CD14-positive monocyte (primary cell): ENCODE results near the gene SCFD1. TPM values are rescaled to one million over a fixed set of nuclear protein-coding genes. Genes with fewer than 3 reads are reported as not detected.

ENCODE experiments used
- DNase-seq, 3 donors: peaks; one replicate each; pipeline ENCODE4 v3.0.0-alpha.2; 2011 to 2022
- H2AFZ ChIP-seq: 2 replicates; pipeline ENCODE4 v1.6.0; 2012; ENCODE audit warnings: mild to moderate bottlenecking, low read depth, low read length, inconsistent platforms; ENCODE audit not compliant: insufficient read depth, poor library complexity, severe bottlenecking
- H3K27ac ChIP-seq, 2 donors: 1 replicate in 1 of 2; 2 replicates in 1 of 2; pipeline ENCODE4 v1.5.1; 2012 to 2013; ENCODE audit warnings: low read length in 2 of 2, control low read depth in 1 of 2, inconsistent platforms in 1 of 2, low read depth in 1 of 2, mild to moderate bottlenecking in 1 of 2
- H3K27me3 ChIP-seq, 2 donors: one replicate each; pipeline versions ENCODE4 v1.6.0 to v1.6.1; 2011 to 2013; ENCODE audit warnings: low read length in 2 of 2; ENCODE audit not compliant: control insufficient read depth in 2 of 2, insufficient read depth in 2 of 2
- H3K36me3 ChIP-seq, 2 donors: replicated peaks in 1 of 2; 1 replicate in 1 of 2; 2 replicates in 1 of 2; pipeline versions ENCODE4 v1.5.1 to v1.6.1; 2012 to 2013; ENCODE audit warnings: low read length in 2 of 2, control low read depth in 1 of 2, inconsistent platforms in 1 of 2, mild to moderate bottlenecking in 1 of 2; ENCODE audit not compliant: insufficient read depth in 2 of 2, control insufficient read depth in 1 of 2
- H3K4me1 ChIP-seq, 2 donors: 1 replicate in 1 of 2; 2 replicates in 1 of 2; pipeline versions ENCODE4 v1.5.1 to v1.6.1; 2012 to 2013; ENCODE audit warnings: low read length in 2 of 2, control low read depth in 1 of 2, inconsistent platforms in 1 of 2, mild to moderate bottlenecking in 1 of 2, moderate library complexity in 1 of 2; ENCODE audit not compliant: insufficient read depth in 2 of 2, control insufficient read depth in 1 of 2
- H3K4me2 ChIP-seq: replicated peaks from 2 replicates; pipeline ENCODE3; 2012; ENCODE audit warnings: low read length, moderate library complexity, mild to moderate bottlenecking; ENCODE audit not compliant: poor library complexity, severe bottlenecking; ENCODE audit errors: extremely low read depth
- H3K4me3 ChIP-seq, 3 experiments: fragments of 200-600 bp in 1 of 3; sonication (generic) in 1 of 3; replicated peaks in 1 of 3; 1 replicate in 2 of 3; 2 replicates in 1 of 3; pipeline ENCODE4 v1.5.1; 2011 to 2013; ENCODE audit warnings: low read length in 3 of 3, mild to moderate bottlenecking in 3 of 3, control low read depth in 2 of 3, low read depth in 2 of 3, inconsistent platforms in 1 of 3, moderate library complexity in 1 of 3
- H3K79me2 ChIP-seq: 2 replicates; pipeline ENCODE4 v1.6.0; 2012; ENCODE audit warnings: mild to moderate bottlenecking, control low read depth, inconsistent platforms, low read length, moderate library complexity; ENCODE audit not compliant: insufficient read depth
- H3K9ac ChIP-seq: 2 replicates; pipeline ENCODE4 v1.6.0; 2017; ENCODE audit warnings: low read length, mild to moderate bottlenecking; ENCODE audit not compliant: insufficient read depth, poor library complexity, severe bottlenecking
- H3K9me3 ChIP-seq, 2 donors: replicated peaks in 1 of 2; 1 replicate in 1 of 2; 2 replicates in 1 of 2; pipeline versions ENCODE4 v1.5.1 to v1.6.1; 2012 to 2013; ENCODE audit warnings: low read length in 2 of 2, control low read depth in 1 of 2; ENCODE audit not compliant: control insufficient read depth in 1 of 2, insufficient read depth in 1 of 2
- H4K20me1 ChIP-seq: 2 replicates; pipeline ENCODE4 v1.6.0; 2012; ENCODE audit warnings: mild to moderate bottlenecking, low read length, control low read depth, moderate library complexity; ENCODE audit not compliant: insufficient read depth
- H3K27ac Mint-ChIP-seq, 7 donors: one replicate each; pipeline ENCODE4 v1.8.0; 2020; ENCODE audit warnings: mild to moderate bottlenecking in 7 of 7, mixed read lengths in 7 of 7, moderate library complexity in 6 of 7, inconsistent platforms in 2 of 7
- H3K27me3 Mint-ChIP-seq, 3 donors: one replicate each; pipeline ENCODE4 v1.8.0; 2021 to 2022; ENCODE audit warnings: low read depth in 3 of 3, mild to moderate bottlenecking in 3 of 3, mixed read lengths in 3 of 3, moderate library complexity in 3 of 3, inconsistent platforms in 1 of 3
- H3K36me3 Mint-ChIP-seq, 2 donors: one replicate each; pipeline ENCODE4 v1.8.0; 2020; ENCODE audit warnings: mixed read lengths in 2 of 2, inconsistent platforms in 1 of 2, mild to moderate bottlenecking in 1 of 2
- H3K4me1 Mint-ChIP-seq: one replicate; pipeline ENCODE4 v1.8.0; 2020; ENCODE audit warnings: mild to moderate bottlenecking, mixed read lengths
- H3K4me3 Mint-ChIP-seq, 2 donors: one replicate each; pipeline ENCODE4 v1.8.0; 2020; ENCODE audit warnings: mild to moderate bottlenecking in 2 of 2, mixed read lengths in 2 of 2, moderate library complexity in 1 of 2
- H3K9me3 Mint-ChIP-seq, 7 donors: one replicate each; pipeline ENCODE4 v1.8.0; 2020 to 2022; ENCODE audit warnings: mixed read lengths in 7 of 7, mild to moderate bottlenecking in 6 of 7, moderate library complexity in 6 of 7, inconsistent platforms in 2 of 7
- CTCF ChIP-seq: fragments of 200-600 bp; IDR thresholded peaks from one replicate; pipeline ENCODE4 v1.8.0; 2022; ENCODE audit warnings: antibody characterized with exemption, mild to moderate bottlenecking
- WGBS: methylation state at CpG from one replicate; pipeline ENCODE4 v1.1.5; 2013; ENCODE audit warnings: missing lambda C conversion rate; ENCODE audit not compliant: insufficient coverage; 5-methylcytosine and 5-hydroxymethylcytosine counted together
- intact Hi-C, 2 donors: fragments of 100-400 bp; cut with micrococcal nuclease; formaldehyde crosslinking; loops; one replicate each; pipeline versions ENCODE4 v1.15.0 to v1.15.1; 2023
- polyA minus RNA-seq: library from RNA; depleted of rRNA, polyadenylated mRNA; stranded (reverse); fragments of >200 nt; gene quantifications from 2 replicates; pipeline ENCODE4 v1.2.3, GENCODE V29; 2012
- polyA plus RNA-seq, 3 donors: library from polyadenylated mRNA; depleted of rRNA in 1 of 3; unstranded in 2 of 3; stranded (reverse) in 1 of 3; fragments of 300-500 nt in 2 of 3; fragments of >200 nt in 1 of 3; fragmentation: Illumina TruSeq in 2 of 3; gene quantifications; 1 replicate in 2 of 3; 2 replicates in 1 of 3; pipeline ENCODE4 v1.2.3, GENCODE V29; 2012 to 2021
- total RNA-seq, 12 experiments: library from RNA in 1 of 12; stranded (reverse) in 1 of 12; fragments of 120-200 nt in 1 of 12; gene quantifications; one replicate each; pipeline ENCODE4 v1.2.4 and lab custom pipeline; 2013 to 2026; ENCODE audit warnings: mixed read lengths in 6 of 12, inconsistent platforms in 1 of 12

SCFD1 gene
- total RNA-seq (2013): 81.9 TPM
- polyA plus RNA-seq (10 to 100 TPM; 33.1 to 64.1 (median 44.9) TPM), polyA minus RNA-seq (29.4 and 35.4 TPM in 2 replicates), total RNA-seq (lab: John Stamatoyannopoulos, UW) (54.8 to 168 (median 118) reads per million in 11 experiments)

GRCh38 chr14:30621940-30622830, at the start of gene SCFD1:
Gene SCFD1 (plus strand): TSS chr14:30622319. CDS start chr14:30622339, 20 bp downstream.
- peaks cover 16% of the 10 kb centered on the region for H4K20me1 ChIP-seq
- H3K36me3 ChIP-seq: peaks cover 6 to 13% of the 10 kb centered on the region in 2 donors
- peaks cover 28 to 42% of the 10 kb centered on the region in 2 donors for H3K4me1 ChIP-seq
- no peak for TF ChIP-seq CTCF
- intact Hi-C loops: no loop called here
- Mint-ChIP-seq H3K27me3 (no peaks in the 10 kb centered on the region), H3K27ac (peak within 1 kb of the TSS; percentile 96 to 99 (median 98)), H3K36me3 (peaks cover 7% of the 10 kb centered on the region in 2 donors), H3K4me1 (peaks cover 33% of the 10 kb centered on the region), H3K4me3 (peak within 1 kb of the TSS; percentile 89 to 100), H3K9me3 (no peaks in the 10 kb centered on the region)
- H3K27me3 ChIP-seq: no peaks in the 10 kb centered on the region
- WGBS: 0% methylated on average over 28 of the region's 35 CpGs
- H2AFZ ChIP-seq: peak within 1 kb of the TSS; percentile 88
- H3K4me2 ChIP-seq: peak within 1 kb of the TSS; percentile 86
- H3K9me3 ChIP-seq: no peaks in the 10 kb centered on the region
- H3K9ac ChIP-seq: peak within 1 kb of the TSS; percentile 86
- H3K4me3 ChIP-seq: peak within 1 kb of the TSS; percentile 86 to 99 (median 97)
- H3K79me2 ChIP-seq: peaks cover 51% of the 10 kb centered on the region
- H3K27ac ChIP-seq: peak within 1 kb of the TSS; percentile 92 to 99
- peak; percentile 84 to 92 (median 92) for DNase-seq

- H3K27me3 ChIP-seq: no peaks in the 10 kb centered on the region
- Mint-ChIP-seq H3K27me3 (no peaks in the 10 kb centered on the region), H3K36me3 (peaks cover 0 to 9% of the 10 kb centered on the region in 2 donors), H3K27ac (no peak overlapping the region), H3K4me1 (peaks cover 50% of the 10 kb centered on the region), H3K4me3 (no peak overlapping the region), H3K9me3 (peaks cover 0 to 2% (median 0%) of the 10 kb centered on the region in 7 donors)
- intact Hi-C loops: no loop called here
- no peaks in the 10 kb centered on the region for H3K36me3 ChIP-seq
- H3K79me2 ChIP-seq: peaks cover 100% of the 10 kb centered on the region
- no peak for TF ChIP-seq CTCF
- H2AFZ ChIP-seq: no peak overlapping the region
- DNase-seq: no peak
- H3K27ac ChIP-seq: no peak overlapping the region
- H3K4me1 ChIP-seq: peaks cover 6 to 7% of the 10 kb centered on the region in 2 donors
- no peak overlapping the region for H3K4me2 ChIP-seq
- H3K9me3 ChIP-seq: no peaks in the 10 kb centered on the region
- peaks cover 39% of the 10 kb centered on the region for H4K20me1 ChIP-seq
- no CpG with 5 or more reads among the region's 1 CpG for WGBS
- H3K4me3 ChIP-seq: no peak overlapping the region
- no peak overlapping the region for H3K9ac ChIP-seq
Observed at GRCh38 chr14:30572771-30573170, 49.3 kb upstream of the SCFD1 start.
